ENCODE data around the gene GAL3ST1.
"Not testable (repeated sequence)": the region's sequence is repeated elsewhere in the genome, so short reads cannot be mapped to it uniquely, and the experiment has no call there.

The GAL3ST1 gene

DNA sequence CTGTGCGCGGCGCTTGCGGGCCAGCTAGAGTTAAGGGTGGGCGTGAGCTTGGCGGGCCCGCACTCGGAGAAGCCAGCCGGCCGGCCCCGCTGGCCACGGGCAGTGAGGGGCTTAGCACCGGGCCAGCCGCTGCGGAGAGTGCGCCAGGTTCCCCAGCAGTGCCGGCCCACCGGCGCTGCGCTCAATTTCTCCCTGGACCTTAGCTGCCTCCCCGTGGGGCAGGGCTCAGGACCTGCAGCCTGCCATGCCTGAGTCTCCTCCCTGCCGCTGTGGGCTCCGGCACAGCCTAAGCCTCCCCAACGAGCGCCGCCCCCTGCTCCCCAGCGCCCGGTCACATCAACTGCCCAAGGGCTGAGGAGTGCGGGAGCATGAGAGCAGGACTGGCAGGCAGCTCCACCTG is 22.4 kb upstream of the GAL3ST1 start:
- Histone ChIP-seq H3K27me3 (ENCODE audit: control insufficient read depth in 1 of 2, insufficient read depth in 2 of 2, low read length in 2 of 2) (no peaks in the 10 kb centered on the region), H3K4me3 (ENCODE audit: low read length in 2 of 2) (no peak overlapping the region), H3K36me3 (ENCODE audit: control insufficient read depth in 2 of 2, insufficient read depth in 2 of 2, low read length in 2 of 2) (no peaks in the 10 kb centered on the region), H3K9me3 (ENCODE audit: control insufficient read depth in 2 of 2, low read length in 2 of 2) (no peaks in the 10 kb centered on the region), H3K27ac (ENCODE audit: low read length) (no peak overlapping the region), H3K9ac (ENCODE audit: low read length in 2 of 2) (no peak overlapping the region), H3K4me1 (ENCODE audit: control insufficient read depth, insufficient read depth, low read length) (peaks cover 4% of the 10 kb centered on the region)

DNA sequence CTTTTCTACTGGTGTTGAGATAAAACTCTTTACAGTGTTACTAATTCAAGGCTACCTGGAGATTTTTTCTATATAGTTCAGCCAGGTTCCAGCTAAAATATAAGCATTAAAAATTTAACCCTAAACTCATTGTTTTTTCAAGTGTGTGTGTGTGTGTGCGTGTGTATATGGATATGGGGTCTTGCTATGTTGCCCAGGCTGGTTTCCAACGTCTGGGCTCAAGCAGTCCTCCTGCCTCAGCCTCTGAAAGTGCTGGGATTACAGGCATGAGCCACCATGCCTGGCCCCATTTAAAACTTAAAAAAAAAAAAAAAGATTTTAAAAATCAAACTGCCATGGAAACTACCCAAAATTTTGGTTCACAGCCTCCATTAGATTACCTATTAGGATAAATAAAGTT is 21.7 kb upstream of the GAL3ST1 start:
- Histone ChIP-seq H3K9ac (ENCODE audit: low read length in 2 of 2) (no peak overlapping the region), H3K27ac (ENCODE audit: low read length) (no peak overlapping the region), H3K9me3 (ENCODE audit: control insufficient read depth in 2 of 2, low read length in 2 of 2) (no peaks in the 10 kb centered on the region), H3K4me1 (ENCODE audit: control insufficient read depth, insufficient read depth, low read length) (peaks cover 5% of the 10 kb centered on the region), H3K4me3 (ENCODE audit: low read length in 2 of 2) (no peak overlapping the region), H3K27me3 (ENCODE audit: control insufficient read depth in 1 of 2, insufficient read depth in 2 of 2, low read length in 2 of 2) (no peaks in the 10 kb centered on the region), H3K36me3 (ENCODE audit: control insufficient read depth in 2 of 2, insufficient read depth in 2 of 2, low read length in 2 of 2) (no peaks in the 10 kb centered on the region)

- not testable (repeated sequence) for H3K9me3 ChIP-seq (ENCODE audit: control insufficient read depth in 2 of 2, low read length in 2 of 2); H3K27me3 ChIP-seq (ENCODE audit: control insufficient read depth in 1 of 2, insufficient read depth in 2 of 2, low read length in 2 of 2)
- H3K4me3 ChIP-seq (ENCODE audit: low read length in 2 of 2) = peak overlapping the region; percentile 91 to 100
- H3K27ac ChIP-seq (ENCODE audit: low read length) = peak overlapping the region; percentile 66
- peak overlapping the region; percentile 47 to 93 for H3K9ac ChIP-seq (ENCODE audit: low read length in 2 of 2)
- H3K36me3 ChIP-seq (ENCODE audit: control insufficient read depth in 2 of 2, insufficient read depth in 2 of 2, low read length in 2 of 2) = peaks cover 11 to 19% of the 10 kb centered on the region in 2 donors
- H3K4me1 ChIP-seq (ENCODE audit: control insufficient read depth, insufficient read depth, low read length) = peaks cover 13% of the 10 kb centered on the region
These were observed 17.9 kb upstream of the GAL3ST1 start for GRCh38 chr22:30592360-30592713.

- H3K36me3 ChIP-seq (ENCODE audit: control insufficient read depth in 2 of 2, insufficient read depth in 2 of 2, low read length in 2 of 2) = peaks cover 17 to 25% of the 10 kb centered on the region in 2 donors
- H3K4me1 ChIP-seq (ENCODE audit: control insufficient read depth, insufficient read depth, low read length) = peaks cover 13% of the 10 kb centered on the region
- H3K9me3 ChIP-seq (ENCODE audit: control insufficient read depth in 2 of 2, low read length in 2 of 2) = no peaks in the 10 kb centered on the region
- H3K27me3 ChIP-seq (ENCODE audit: control insufficient read depth in 1 of 2, insufficient read depth in 2 of 2, low read length in 2 of 2) = no peaks in the 10 kb centered on the region
- peak within 1 kb of the TSS; percentile 66 for H3K27ac ChIP-seq (ENCODE audit: low read length)
- H3K4me3 ChIP-seq (ENCODE audit: low read length in 2 of 2) = peak within 1 kb of the TSS; percentile 91 to 100
- peak within 1 kb of the TSS; percentile 93 for H3K9ac ChIP-seq (ENCODE audit: low read length in 2 of 2)
These were observed 17.3 kb upstream of the GAL3ST1 start, which contains the start of gene PES1 for GRCh38 chr22:30591588-30592359. Gene PES1 (minus strand): TSS chr22:30591910. CDS start chr22:30591833, 77 bp downstream.

DNA sequence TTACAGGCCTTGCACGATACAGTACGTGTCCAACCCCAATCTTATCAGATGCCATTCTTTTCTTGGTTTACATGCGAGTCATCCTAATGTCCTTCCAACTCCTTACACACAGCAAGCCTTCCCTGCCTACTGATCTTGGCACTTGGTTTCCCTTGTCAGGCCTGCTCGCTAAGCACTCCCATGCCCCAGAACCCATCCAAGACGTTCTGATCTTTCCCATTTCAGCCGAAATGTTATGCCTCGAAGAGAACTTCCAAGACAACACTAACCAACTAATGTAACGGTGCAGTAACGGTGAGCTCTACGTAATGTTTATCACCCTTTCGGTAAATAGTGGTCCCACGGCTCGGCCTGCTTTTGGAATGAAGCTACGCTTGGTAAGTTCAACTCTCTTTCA is 16.7 kb upstream of the GAL3ST1 start:
- peak overlapping the region; percentile 91 to 100 for H3K4me3 ChIP-seq (ENCODE audit: low read length in 2 of 2)
- peaks cover 13% of the 10 kb centered on the region for H3K4me1 ChIP-seq (ENCODE audit: control insufficient read depth, insufficient read depth, low read length)
- H3K36me3 ChIP-seq (ENCODE audit: control insufficient read depth in 2 of 2, insufficient read depth in 2 of 2, low read length in 2 of 2) = peaks cover 23 to 30% of the 10 kb centered on the region in 2 donors
- no peaks in the 10 kb centered on the region for H3K9me3 ChIP-seq (ENCODE audit: control insufficient read depth in 2 of 2, low read length in 2 of 2)
- H3K27me3 ChIP-seq (ENCODE audit: control insufficient read depth in 1 of 2, insufficient read depth in 2 of 2, low read length in 2 of 2) = no peaks in the 10 kb centered on the region
- peak overlapping the region; percentile 66 for H3K27ac ChIP-seq (ENCODE audit: low read length)
- H3K9ac ChIP-seq (ENCODE audit: low read length in 2 of 2) = peak overlapping the region; percentile 93

DNA sequence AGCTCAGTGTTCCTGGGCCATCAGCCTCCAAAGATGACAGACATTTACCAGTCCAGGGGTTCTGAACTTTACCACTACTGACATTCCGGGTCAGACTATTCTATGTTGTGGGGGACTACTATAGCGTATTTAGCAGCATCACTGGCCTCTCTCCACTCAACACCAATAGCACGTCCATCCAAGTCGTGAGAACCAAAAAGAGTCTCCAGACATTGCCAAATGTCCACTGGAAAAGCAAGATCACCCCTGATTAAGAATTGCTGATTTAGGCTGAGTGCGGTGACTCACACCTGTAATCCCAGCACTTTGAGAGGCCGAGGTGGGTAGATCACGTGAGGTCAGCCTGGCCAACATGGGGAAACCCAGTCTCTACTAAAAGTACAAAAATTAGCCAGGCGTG is 11.9 kb upstream of the GAL3ST1 start:
- no peaks in the 10 kb centered on the region for H3K27me3 ChIP-seq (ENCODE audit: control insufficient read depth in 1 of 2, insufficient read depth in 2 of 2, low read length in 2 of 2)
- no peak overlapping the region for H3K4me3 ChIP-seq (ENCODE audit: low read length in 2 of 2)
- H3K36me3 ChIP-seq (ENCODE audit: control insufficient read depth in 2 of 2, insufficient read depth in 2 of 2, low read length in 2 of 2) = peaks cover 57 to 73% of the 10 kb centered on the region in 2 donors

GRCh38 chr22:30584441-30584840 is 10.0 kb upstream of the GAL3ST1 start:
- H3K4me3 ChIP-seq (ENCODE audit: low read length in 2 of 2) = no peak overlapping the region
- H3K9ac ChIP-seq (ENCODE audit: low read length in 2 of 2) = no peak overlapping the region
- H3K36me3 ChIP-seq (ENCODE audit: control insufficient read depth in 2 of 2, insufficient read depth in 2 of 2, low read length in 2 of 2) = peaks cover 76 to 92% of the 10 kb centered on the region in 2 donors
- no peak overlapping the region for H3K27ac ChIP-seq (ENCODE audit: low read length)
- H3K27me3 ChIP-seq (ENCODE audit: control insufficient read depth in 1 of 2, insufficient read depth in 2 of 2, low read length in 2 of 2) = peaks cover 0 to 3% of the 10 kb centered on the region in 2 donors
- no peaks in the 10 kb centered on the region for H3K9me3 ChIP-seq (ENCODE audit: control insufficient read depth in 2 of 2, low read length in 2 of 2)
- H3K4me1 ChIP-seq (ENCODE audit: control insufficient read depth, insufficient read depth, low read length) = no peaks in the 10 kb centered on the region

More for the DNA sequence above, 11.9 kb upstream of the GAL3ST1 start:
- Histone ChIP-seq H3K27ac (ENCODE audit: low read length) (no peak overlapping the region), H3K9me3 (ENCODE audit: control insufficient read depth in 2 of 2, low read length in 2 of 2) (no peaks in the 10 kb centered on the region), H3K4me1 (ENCODE audit: control insufficient read depth, insufficient read depth, low read length) (peaks cover 9% of the 10 kb centered on the region), H3K9ac (ENCODE audit: low read length in 2 of 2) (no peak overlapping the region)

DNA sequence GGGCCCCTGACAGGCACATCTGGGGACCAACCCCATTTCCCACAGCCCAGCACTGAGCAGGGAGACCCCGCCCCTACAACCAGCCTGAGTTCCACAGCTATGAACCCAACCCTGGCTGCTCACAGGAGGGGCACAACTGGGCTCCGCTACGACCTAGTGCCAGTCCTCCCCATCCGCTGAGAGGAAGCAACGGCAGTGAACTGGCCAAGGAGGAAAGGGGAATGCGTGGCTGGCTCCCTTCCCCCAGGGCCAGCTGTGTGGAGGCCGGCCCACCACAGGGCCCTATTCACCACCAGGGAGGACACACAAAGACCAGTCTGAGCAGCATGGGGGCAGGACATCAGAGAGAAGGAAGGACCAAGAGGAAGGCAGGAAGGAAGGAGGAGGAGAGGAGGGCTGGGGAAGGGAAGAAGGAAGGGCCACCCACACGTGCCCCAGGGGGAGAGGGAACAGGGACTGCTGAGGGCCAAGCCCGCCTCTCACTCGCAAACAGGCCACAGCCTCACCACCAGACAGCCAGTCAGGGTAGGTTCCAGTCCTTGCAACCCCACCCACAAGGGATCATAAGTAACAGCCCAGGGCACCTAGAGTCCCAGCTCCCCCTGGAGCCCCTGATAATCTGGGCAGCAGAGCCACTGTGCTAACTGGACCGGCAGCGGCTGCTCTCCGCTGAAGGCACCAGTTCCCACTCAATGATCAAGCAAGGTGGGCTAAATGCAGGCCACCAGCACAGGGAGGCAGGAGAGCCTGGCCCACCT is 8.5 kb upstream of the GAL3ST1 start:
- peaks cover 0 to 3% of the 10 kb centered on the region in 2 donors for H3K27me3 ChIP-seq (ENCODE audit: control insufficient read depth in 1 of 2, insufficient read depth in 2 of 2, low read length in 2 of 2)
- no peak overlapping the region for H3K9ac ChIP-seq (ENCODE audit: low read length in 2 of 2)
- peaks cover 83 to 88% of the 10 kb centered on the region in 2 donors for H3K36me3 ChIP-seq (ENCODE audit: control insufficient read depth in 2 of 2, insufficient read depth in 2 of 2, low read length in 2 of 2)
- H3K27ac ChIP-seq (ENCODE audit: low read length) = no peak overlapping the region
- no peak overlapping the region for H3K4me3 ChIP-seq (ENCODE audit: low read length in 2 of 2)
- H3K9me3 ChIP-seq (ENCODE audit: control insufficient read depth in 2 of 2, low read length in 2 of 2) = no peaks in the 10 kb centered on the region
- H3K4me1 ChIP-seq (ENCODE audit: control insufficient read depth, insufficient read depth, low read length) = no peaks in the 10 kb centered on the region

- no peaks in the 10 kb centered on the region for H3K4me1 ChIP-seq (ENCODE audit: control insufficient read depth, insufficient read depth, low read length)
- no peak overlapping the region for H3K4me3 ChIP-seq (ENCODE audit: low read length in 2 of 2)
- H3K9me3 ChIP-seq (ENCODE audit: control insufficient read depth in 2 of 2, low read length in 2 of 2) = no peaks in the 10 kb centered on the region
- no peak overlapping the region for H3K9ac ChIP-seq (ENCODE audit: low read length in 2 of 2)
- peaks cover 0 to 3% of the 10 kb centered on the region in 2 donors for H3K27me3 ChIP-seq (ENCODE audit: control insufficient read depth in 1 of 2, insufficient read depth in 2 of 2, low read length in 2 of 2)
- no peak overlapping the region for H3K27ac ChIP-seq (ENCODE audit: low read length)
- peaks cover 75 to 84% of the 10 kb centered on the region in 2 donors for H3K36me3 ChIP-seq (ENCODE audit: control insufficient read depth in 2 of 2, insufficient read depth in 2 of 2, low read length in 2 of 2)
These were observed 7.6 kb upstream of the GAL3ST1 start for GRCh38 chr22:30582051-30582450.

DNA sequence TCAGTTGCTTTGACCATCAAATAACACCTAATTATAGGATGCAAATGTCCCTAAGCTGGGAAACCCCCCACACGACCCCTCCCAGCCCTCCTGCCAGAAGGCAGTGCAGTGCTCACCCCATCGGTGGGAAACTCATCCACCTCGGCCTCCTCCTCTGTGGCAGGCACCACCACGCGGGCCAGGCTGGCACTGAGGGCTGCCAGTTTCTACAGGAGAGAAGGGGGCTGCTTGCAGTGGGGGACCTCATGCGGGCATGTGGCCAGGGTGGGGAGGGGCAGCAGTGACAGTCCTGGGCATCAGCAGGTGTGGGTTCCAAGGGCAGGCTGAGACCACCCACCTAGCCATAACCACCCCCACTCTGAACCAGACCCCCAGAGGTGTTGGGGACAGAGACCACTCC is 6.4 kb upstream of the GAL3ST1 start:
- Histone ChIP-seq H3K27ac (ENCODE audit: low read length) (no peak overlapping the region), H3K27me3 (ENCODE audit: control insufficient read depth in 1 of 2, insufficient read depth in 2 of 2, low read length in 2 of 2) (peaks cover 0 to 3% of the 10 kb centered on the region in 2 donors), H3K36me3 (ENCODE audit: control insufficient read depth in 2 of 2, insufficient read depth in 2 of 2, low read length in 2 of 2) (peaks cover 75 to 84% of the 10 kb centered on the region in 2 donors), H3K4me1 (ENCODE audit: control insufficient read depth, insufficient read depth, low read length) (no peaks in the 10 kb centered on the region), H3K4me3 (ENCODE audit: low read length in 2 of 2) (no peak overlapping the region), H3K9me3 (ENCODE audit: control insufficient read depth in 2 of 2, low read length in 2 of 2) (no peaks in the 10 kb centered on the region), H3K9ac (ENCODE audit: low read length in 2 of 2) (no peak overlapping the region)
